ENCODE data around the gene TBX6.

The TBX6 gene

GRCh38 chr16:30063278-30063892, 28.3 kb downstream of the TBX6 start:
- peak overlapping the region; percentile 98 for H3K27ac ChIP-seq
- TF ChIP-seq CTCF (IDR thresholded peaks at IDR 0.05) (no peak), ZFX (IDR thresholded peaks at IDR 0.05; ENCODE audit: borderline replicate concordance) (no peak)

GRCh38 chr16:30060836-30061554, 30.7 kb downstream of the TBX6 start:
- TF ChIP-seq CTCF (IDR thresholded peaks at IDR 0.05), result no peak
- no peak for TF ChIP-seq ZFX (IDR thresholded peaks at IDR 0.05; ENCODE audit: borderline replicate concordance)
- H3K27ac ChIP-seq, result peak overlapping the region; percentile 58

GRCh38 chr16:30060346-30060745, 31.4 kb downstream of the TBX6 start:
- no peak for TF ChIP-seq CTCF (IDR thresholded peaks at IDR 0.05)
- TF ChIP-seq ZFX (IDR thresholded peaks at IDR 0.05; ENCODE audit: borderline replicate concordance), result no peak
- peak overlapping the region; percentile 58 for H3K27ac ChIP-seq

GRCh38 chr16:30054959-30055553, 36.7 kb downstream of the TBX6 start:
- peak; percentile 56 for TF ChIP-seq CTCF (IDR thresholded peaks at IDR 0.05)
- no peak for TF ChIP-seq ZFX (IDR thresholded peaks at IDR 0.05; ENCODE audit: borderline replicate concordance)
- H3K27ac ChIP-seq, result 0 out of 2 replicates have a peak overlapping the region, but pooled peaks have one; percentile 71

- TF ChIP-seq ZFX (IDR thresholded peaks at IDR 0.05; ENCODE audit: borderline replicate concordance) (no peak), CTCF (IDR thresholded peaks at IDR 0.05) (no peak)
Measured at GRCh38 chr16:30054451-30054850, 37.3 kb downstream of the TBX6 start.

GRCh38 chr16:30053376-30054015, 38.2 kb downstream of the TBX6 start:
- TF ChIP-seq CTCF (IDR thresholded peaks at IDR 0.05) (no peak), ZFX (IDR thresholded peaks at IDR 0.05; ENCODE audit: borderline replicate concordance) (no peak)
- H3K27ac ChIP-seq, result peak overlapping the region; percentile 71

More at GRCh38 chr16:30054451-30054850, 37.3 kb downstream of the TBX6 start:
- peak overlapping the region; percentile 71; the same call in 1 of the 2 replicates for H3K27ac ChIP-seq

Measured in 22Rv1 (cell line).